ENCODE results near the gene MMS22L.

- TF ChIP-seq RAD21 (conservative IDR thresholded peaks at IDR 0.05) (no peak), CTCF (IDR thresholded peaks at IDR 0.05; ENCODE audit: poor library complexity, severe bottlenecking) (no peak), TAF1 (IDR thresholded peaks at IDR 0.05; ENCODE audit: low read depth) (no peak), POLR2AphosphoS5 (IDR thresholded peaks at IDR 0.05) (no peak), EP300 (conservative IDR thresholded peaks at IDR 0.05; ENCODE audit: poor library complexity, severe bottlenecking) (no peak), EZH2 (IDR thresholded peaks at IDR 0.05; ENCODE audit: borderline replicate concordance, insufficient read depth, low read length, poor library complexity, severe bottlenecking) (no peak)
- TF ChIP-seq, protein P1, sequence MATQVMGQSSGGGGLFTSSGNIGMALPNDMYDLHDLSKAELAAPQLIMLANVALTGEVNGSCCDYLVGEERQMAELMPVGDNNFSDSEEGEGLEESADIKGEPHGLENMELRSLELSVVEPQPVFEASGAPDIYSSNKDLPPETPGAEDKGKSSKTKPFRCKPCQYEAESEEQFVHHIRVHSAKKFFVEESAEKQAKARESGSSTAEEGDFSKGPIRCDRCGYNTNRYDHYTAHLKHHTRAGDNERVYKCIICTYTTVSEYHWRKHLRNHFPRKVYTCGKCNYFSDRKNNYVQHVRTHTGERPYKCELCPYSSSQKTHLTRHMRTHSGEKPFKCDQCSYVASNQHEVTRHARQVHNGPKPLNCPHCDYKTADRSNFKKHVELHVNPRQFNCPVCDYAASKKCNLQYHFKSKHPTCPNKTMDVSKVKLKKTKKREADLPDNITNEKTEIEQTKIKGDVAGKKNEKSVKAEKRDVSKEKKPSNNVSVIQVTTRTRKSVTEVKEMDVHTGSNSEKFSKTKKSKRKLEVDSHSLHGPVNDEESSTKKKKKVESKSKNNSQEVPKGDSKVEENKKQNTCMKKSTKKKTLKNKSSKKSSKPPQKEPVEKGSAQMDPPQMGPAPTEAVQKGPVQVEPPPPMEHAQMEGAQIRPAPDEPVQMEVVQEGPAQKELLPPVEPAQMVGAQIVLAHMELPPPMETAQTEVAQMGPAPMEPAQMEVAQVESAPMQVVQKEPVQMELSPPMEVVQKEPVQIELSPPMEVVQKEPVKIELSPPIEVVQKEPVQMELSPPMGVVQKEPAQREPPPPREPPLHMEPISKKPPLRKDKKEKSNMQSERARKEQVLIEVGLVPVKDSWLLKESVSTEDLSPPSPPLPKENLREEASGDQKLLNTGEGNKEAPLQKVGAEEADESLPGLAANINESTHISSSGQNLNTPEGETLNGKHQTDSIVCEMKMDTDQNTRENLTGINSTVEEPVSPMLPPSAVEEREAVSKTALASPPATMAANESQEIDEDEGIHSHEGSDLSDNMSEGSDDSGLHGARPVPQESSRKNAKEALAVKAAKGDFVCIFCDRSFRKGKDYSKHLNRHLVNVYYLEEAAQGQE (IDR thresholded peaks at IDR 0.05; ENCODE audit: borderline replicate concordance), result no peak
These were observed 172.9 kb downstream of the MMS22L start for GRCh38 chr6:97110149-97110548.

Measured in neural cell (in vitro differentiated cells).